GM11168 (cell line): ENCODE data around the gene SLC7A9.
"Not testable (repeated sequence)": the region's sequence is repeated elsewhere in the genome, so short reads cannot be mapped to it uniquely, and the experiment has no call there.

Source experiments
- in situ Hi-C: fragments of 300-500 bp; cut with MboI; formaldehyde crosslinking; loops from one replicate; pipeline ENCODE4 v1.12.0; 2022; ENCODE audit warnings: low sequenced_read_pairs; ENCODE audit not compliant: unreplicated experiment

SLC7A9 gene

GRCh38 chr19:32810452-32810851 is 59.1 kb downstream of the SLC7A9 start:
- in situ Hi-C loops, result no loop called here

GRCh38 chr19:32809754-32810153 is 59.8 kb downstream of the SLC7A9 start:
- in situ Hi-C loops, result no loop called here

GRCh38 chr19:32809254-32809653 is 60.3 kb downstream of the SLC7A9 start:
- in situ Hi-C loops, result no loop called here

- in situ Hi-C loops, result no loop called here
Measured at GRCh38 chr19:32808236-32808635, 61.3 kb downstream of the SLC7A9 start.

- in situ Hi-C loops, result no loop called here
Measured at GRCh38 chr19:32802840-32803239, 66.7 kb downstream of the SLC7A9 start.

- in situ Hi-C loops, result no loop called here
Measured at GRCh38 chr19:32800754-32801153, 68.8 kb downstream of the SLC7A9 start.

GRCh38 chr19:32800191-32800590 is 69.4 kb downstream of the SLC7A9 start:
- in situ Hi-C loops, result no loop called here

GRCh38 chr19:32798201-32798600 is 71.4 kb downstream of the SLC7A9 start:
- in situ Hi-C loops, result no loop called here

- in situ Hi-C loops, result no loop called here
Measured at GRCh38 chr19:32789429-32789828, 80.1 kb downstream of the SLC7A9 start.

- in situ Hi-C loops, result not testable (repeated sequence)
Measured at GRCh38 chr19:32787895-32788294, 81.7 kb downstream of the SLC7A9 start.

- in situ Hi-C loops, result not testable (repeated sequence)
Measured at GRCh38 chr19:32787161-32787813, 82.3 kb downstream of the SLC7A9 start.

GRCh38 chr19:32782089-32782488 is 87.5 kb downstream of the SLC7A9 start:
- in situ Hi-C loops, result not testable (repeated sequence)

- in situ Hi-C loops, result no loop called here
Measured at GRCh38 chr19:32781280-32781679, 88.3 kb downstream of the SLC7A9 start.
